NCI-H2227 (cell line): ENCODE results near the gene IQCH.
"Not testable (repeated sequence)": the region's sequence is repeated elsewhere in the genome, so short reads cannot be mapped to it uniquely, and the experiment has no call there.

Experiments
- DNase-seq: peaks from one replicate; lab custom pipeline; 2025; ENCODE audit not compliant: unreplicated experiment; lab: John Stamatoyannopoulos, UW

IQCH gene

GRCh38 chr15:67433495-67434099 is 179.0 kb downstream of the IQCH start:
- peak; percentile 32 for DNase-seq

DNA sequence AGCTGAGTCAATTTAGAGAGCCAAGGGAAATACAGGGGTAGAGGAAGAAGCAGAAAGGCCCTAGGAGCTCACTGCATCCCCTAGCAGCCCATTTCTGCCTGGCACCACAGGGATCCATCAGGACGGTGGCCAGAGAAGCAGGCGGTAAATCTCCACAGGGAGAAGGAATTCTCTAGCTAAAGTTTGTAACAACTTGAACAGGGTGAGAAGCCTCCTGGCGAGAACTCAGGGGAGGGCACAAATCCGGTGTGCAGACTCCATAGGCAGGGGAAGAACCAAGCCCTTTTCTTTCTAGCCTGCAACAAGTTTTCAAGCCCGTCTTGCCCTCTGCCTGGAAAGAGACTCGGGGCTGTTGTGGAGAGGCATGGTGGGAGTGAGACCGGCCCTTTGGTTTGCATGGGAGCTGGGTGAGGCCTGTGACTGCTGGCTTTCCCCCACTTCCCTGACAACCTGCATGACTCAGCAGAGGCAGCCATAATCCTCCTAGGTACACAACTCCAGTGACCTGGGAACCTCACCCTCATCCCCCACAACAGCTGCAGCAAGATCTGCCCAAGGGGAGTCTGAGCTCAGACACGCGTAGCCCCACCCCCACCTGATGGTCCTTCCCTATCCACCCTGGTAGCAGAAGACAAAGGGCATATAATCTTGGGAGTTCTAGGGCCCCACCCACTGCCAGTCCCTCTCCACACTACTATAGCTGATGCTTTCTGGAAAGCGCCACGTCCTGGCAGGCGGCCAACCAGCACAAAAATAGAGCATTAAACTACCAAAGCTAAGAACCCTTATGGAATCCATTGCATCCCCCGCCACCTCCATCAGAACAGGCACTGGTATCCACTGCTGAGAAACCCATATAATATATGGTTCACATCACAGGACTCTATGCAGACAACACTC is 182.0 kb downstream of the IQCH start:
- DNase-seq: peak; percentile 12

GRCh38 chr15:67444100-67444499 is 189.5 kb downstream of the IQCH start:
- DNase-seq: no peak

- no peak for DNase-seq
Measured at GRCh38 chr15:67446449-67446848, 191.9 kb downstream of the IQCH start.

DNA sequence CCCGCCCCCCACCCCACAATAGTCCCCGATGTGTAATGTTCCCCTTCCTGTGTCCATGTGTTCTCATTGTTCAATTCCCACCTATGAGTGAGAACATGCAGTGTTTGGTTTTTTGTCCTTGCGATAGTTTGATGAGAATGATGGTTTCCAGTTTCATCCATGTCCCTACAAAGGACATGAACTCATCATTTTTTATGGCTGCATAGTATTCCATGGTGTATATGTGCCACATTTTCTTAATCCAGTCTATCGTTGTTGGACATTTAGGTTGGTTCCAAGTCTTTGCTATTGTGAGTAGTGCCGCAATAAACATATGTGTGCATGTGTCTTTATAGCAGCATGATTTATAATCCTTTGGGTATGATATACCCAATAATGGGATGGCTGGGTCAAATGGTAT is 193.8 kb downstream of the IQCH start:
- DNase-seq: not testable (repeated sequence)

DNA sequence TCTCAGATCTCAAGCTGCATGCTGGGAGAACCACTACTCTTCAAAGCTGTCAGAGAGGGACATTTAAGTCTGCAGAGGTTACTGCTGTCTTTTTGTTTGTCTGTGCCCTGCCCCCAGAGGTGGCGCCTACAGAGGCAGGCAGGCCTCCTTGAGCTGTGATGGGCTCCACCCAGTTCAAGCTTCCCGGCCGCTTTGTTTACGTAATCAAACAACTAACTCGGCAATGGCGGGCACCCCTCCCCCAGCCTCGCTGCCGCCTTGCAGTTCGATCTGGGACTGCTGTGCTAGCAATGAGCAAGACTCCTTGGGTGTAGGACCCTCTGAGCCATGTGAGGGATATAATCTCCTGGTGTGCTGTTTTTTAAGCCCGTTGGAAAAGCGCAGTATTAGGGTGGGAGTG is 199.1 kb downstream of the IQCH start:
- not testable (repeated sequence) for DNase-seq

DNA sequence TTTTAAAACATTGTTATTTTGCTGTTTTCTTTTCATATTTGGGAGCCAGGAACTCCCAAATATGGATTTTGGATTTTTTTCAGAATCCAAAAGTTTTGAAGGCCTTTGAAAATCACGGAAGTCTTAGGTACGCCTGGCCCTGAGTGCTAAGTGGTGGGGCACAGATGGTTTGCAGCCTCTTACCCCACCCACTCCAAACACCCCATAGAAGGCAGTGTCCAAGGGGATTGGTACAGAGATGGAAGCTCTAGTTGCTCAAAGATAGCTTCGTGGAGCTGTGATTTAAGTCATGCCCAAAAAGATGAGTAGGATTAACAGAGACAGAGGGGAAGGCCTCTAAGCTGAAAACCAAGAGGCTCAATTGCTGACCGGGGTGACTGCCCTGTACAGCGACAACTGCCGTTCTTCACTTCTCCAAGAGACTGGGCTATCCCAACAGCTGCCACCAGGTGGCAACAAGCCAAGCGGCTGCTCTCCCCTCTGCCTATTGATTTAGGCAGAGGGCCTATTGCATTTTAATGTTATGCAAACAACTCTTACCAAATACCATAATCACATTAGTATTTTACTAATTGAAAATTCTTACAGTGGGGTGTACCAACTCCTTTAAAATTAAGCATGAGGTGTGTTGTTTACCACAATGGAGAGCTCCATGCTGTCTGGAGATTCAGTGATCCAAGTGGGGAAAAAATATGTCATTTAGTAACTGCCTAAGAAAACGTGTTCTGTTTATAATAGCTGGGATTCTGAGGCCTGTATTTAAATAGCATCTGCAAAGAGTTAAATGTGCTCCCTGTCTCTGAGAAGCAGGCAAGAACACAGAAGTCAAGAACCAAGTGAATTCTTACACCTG is 202.3 kb downstream of the IQCH start:
- peak; percentile 70 for DNase-seq

DNA sequence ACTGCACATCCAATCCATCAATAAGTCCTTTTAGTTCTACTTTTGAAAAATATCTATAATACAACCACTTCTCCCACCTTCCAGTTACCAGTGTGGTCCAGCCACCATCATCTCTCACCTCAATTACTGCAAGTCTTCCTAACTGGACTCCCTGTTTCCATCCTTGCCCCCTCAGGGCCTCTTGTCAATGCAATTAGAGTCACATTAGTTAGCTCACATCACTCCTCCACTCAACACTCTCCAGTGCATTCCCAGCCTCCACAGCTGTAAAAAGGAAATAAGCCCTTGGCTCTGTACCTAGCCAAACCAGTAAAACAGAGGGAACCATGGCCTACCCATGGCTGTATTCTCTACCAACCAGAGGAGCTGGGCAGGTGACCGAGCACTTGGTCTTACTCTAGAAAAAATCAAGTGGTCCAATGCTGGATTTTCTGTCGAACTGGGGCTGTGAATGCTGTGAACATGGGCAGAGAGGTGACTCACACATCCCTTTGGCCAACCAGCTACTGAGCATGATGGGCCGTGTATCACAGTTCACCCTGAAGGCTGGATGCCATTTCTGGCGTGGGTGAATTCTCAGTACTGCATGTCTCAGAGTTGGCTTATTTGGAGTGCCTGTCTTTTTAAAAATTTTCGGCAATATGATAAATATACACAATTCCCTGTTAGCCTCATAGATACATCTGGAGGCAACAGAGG is 203.9 kb downstream of the IQCH start:
- DNase-seq: no peak

DNA sequence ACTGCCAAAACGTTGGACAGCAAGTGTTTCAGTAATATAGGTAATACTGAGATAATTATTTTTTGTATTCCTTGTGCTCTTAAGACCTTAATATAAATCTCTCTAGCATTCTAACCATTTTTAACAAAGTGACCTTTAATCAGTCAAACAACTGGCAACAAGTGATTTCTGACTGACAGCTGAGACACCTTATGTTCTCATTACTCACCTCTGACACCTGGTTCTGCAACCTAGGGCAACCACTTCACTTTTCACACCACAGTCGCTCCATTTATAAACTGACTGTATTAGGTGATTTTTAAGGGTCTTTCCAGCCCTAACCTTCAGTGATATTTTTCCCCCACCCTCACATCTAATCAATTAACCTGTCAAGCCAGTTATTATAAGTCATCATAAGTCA is 205.9 kb downstream of the IQCH start:
- DNase-seq: no peak

DNA sequence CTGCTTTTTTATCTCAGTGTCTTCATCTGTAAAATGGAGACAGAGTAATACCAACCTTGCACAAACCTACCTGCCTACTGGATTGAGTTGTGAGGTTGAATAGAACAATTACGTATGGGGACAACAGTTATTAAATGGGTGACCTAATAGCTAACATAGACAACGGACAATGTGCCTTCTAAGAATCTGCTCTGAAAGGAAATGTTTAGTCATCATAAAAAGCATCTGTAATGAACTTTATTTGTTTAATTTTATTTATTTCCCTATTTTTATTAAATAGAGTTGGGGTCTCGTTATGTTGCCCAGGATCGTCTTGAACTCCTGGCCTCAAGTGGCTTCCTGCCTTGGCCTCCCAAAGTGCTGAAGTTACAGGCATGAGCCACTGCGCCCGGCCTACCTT is 207.1 kb downstream of the IQCH start:
- no peak for DNase-seq

GRCh38 chr15:67462875-67463274 is 208.3 kb downstream of the IQCH start:
- no peak for DNase-seq

DNA sequence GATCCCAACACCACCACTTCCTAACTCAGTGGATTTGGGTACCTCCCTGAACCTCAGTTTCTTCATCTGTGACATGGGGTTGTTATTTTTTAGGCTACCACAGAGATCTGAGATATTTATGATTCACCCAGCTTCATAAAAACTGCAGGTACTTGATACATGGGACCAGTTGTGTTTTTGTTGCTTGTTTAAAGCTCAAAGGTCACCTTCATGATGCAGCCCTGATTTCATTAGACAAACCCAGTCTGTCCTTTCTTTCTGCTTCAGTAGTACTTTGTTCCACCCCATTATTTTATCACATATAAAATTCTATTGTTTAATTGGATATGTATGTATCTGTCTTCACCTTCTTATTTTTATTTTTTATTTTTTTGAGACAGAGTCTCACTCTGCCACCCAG is 208.9 kb downstream of the IQCH start:
- no peak for DNase-seq

DNA sequence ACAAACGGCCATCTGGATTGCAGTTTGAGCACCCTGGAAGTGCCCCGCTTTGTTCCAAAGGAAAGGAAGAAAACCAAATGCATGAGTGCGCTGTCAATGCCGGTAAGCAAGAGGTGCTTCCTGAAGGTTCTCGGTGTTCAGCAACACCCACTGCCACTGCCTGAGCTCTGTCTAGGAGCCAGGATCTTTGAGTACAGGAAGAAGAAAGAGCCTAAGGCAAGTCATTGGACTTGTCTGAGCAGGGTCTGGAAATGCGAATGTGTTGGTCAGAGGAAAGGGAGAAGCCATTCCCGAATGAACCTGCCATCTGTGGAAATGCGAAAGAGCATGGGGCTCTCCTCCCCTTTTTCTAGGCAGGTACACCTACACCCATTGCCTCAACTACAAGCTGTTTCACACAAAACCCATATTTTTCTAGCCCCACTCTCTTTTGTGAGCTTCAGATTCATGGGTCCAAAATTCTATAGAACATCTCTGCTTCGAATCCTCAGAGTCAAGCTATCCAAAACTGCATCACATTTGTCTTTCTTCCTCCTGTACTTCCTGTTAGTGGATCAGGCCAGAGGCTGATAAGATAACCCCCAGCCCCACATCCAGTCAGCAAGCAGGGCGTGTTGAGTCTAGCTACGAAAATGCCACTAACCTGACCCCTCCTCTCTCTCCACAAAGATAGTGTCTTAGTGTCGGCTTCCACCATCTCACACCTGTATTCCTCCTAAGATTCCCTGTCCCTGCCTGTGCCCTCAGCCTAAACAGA is 210.8 kb downstream of the IQCH start:
- DNase-seq: no peak

- DNase-seq: no peak
Measured at GRCh38 chr15:67468416-67468815, 213.8 kb downstream of the IQCH start.

DNA sequence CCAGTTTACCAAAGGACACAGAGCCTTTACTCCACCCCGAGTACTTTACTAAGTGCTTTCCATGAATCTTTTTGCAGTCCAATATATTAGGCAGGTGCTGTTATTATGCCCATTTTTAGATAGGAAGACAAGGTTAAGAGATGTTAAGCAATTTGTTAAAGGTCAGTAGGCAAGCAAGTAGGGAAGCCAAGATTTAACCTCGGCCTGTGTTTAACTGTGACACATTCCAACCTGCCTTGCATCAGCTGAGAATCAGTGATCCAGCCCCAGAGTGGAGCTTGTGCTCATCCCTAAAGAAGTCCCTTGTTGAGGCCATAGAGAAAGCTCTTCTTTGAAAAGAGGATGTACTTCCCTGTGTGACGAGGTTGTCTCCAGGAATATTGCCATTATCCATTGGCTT is 215.1 kb downstream of the IQCH start:
- DNase-seq: no peak

DNA sequence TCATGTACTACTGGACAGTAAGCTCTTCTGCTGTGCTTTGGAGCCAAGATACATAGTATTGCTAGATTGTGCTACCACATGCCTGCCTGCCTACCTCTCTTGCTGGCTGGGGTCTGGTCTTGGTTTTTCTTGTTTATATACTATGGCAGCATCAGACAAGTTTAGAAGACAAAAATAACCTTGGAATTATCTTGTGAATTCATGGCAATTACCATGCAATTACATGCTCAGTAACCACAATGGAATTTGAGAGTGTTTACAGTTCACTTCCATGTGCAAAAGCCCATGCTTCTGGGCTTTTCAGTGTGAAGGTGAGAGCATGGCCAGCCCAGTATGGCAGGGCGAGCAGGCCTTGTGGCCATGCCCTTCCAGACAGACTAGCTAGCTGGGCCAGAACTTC is 218.4 kb downstream of the IQCH start:
- DNase-seq: no peak

DNA sequence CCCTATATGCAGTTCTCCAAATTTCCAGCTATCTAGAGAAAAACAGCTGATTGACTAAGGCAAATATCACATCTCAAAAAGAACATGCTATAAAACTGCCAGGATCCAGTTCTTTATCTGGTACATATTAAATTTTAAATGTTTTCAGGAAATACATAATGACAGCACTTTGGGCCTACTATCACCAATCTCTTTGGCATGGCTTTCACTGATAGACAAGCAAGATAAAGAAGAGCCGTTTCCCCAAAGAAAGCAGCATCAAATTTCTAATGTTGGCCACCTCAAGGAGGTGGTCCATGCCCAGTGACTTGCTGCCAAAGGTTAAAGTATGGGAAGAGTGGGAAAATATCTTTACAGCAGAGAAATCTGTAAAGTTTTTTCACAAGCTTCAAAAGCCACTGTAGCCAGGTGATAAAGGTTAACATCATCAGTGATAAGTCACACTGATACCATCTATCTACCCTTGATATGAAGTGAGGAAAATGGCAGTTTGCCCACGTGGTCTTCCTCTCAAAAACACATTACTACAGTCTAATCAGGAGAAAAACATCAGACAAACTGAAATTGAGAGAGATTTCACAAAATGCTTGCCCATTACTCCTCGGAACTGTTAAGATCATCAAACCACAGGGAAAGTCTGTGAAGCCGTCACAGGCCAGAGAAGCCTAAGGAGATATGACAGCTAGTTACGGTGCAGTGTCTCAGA is 220.0 kb downstream of the IQCH start:
- no peak for DNase-seq

DNA sequence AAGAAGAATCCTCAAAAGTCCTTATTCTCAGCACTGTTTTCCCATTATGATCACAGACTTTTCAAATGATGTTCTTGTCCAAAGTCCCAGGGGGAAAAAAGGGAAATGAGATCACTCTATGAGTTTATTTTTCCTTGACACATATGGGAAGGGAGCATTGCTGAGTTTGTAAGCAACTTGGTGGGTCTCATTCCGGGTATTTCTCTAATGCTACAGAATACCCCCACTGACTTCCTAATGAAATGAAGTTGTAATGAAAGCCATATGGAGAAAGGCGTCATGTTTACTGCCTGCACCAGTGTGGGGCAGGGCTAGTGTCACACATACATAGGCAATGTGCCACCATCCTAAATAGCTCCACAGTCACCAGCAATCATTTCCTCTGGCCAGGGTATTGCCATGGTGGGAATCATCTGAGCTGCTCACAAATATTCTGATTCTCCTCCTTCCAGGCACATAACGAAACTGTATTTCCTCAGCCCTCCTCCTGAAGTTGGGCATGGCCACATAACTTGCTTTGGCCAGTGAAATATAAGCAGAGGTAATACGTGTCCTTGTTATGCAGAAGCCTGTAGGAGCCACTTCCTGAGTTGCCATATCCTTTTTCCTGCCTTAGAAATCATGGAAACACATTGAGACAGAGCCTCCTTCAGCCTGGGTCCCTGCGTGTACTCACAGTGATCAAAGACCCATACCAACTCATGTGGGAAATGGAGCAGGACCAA is 225.4 kb downstream of the IQCH start:
- no peak for DNase-seq

DNA sequence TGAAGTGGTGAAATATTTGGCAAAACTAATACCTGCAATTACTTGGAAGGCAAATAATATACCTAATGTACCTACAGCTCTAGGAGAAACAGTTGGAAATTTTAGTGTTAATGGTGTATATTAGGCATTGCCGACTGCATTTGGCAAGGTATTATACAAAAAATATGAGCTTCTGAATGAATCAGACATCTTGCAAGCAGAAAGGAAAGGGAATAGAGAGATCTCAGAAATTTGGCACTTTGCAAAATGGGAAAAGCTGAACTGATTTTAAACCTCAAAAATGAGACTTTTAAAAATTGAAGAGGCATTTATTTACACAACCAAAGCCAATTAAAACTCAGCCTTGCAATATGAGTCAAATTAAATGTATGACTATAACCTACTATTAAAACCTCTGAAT is 226.2 kb downstream of the IQCH start:
- DNase-seq: no peak
